DND-41 (cell line): Measurements from ENCODE around the gene RPL36A.

Source experiments
- ATAC-seq: fragments of 200-7000 bp; cut with Tn5 transposase; 3 replicates; pipeline ENCODE4 v1.9.1; 2021; ENCODE audit warnings: low read depth; ENCODE audit not compliant: insufficient read depth
- DNase-seq: peaks from one replicate; pipeline ENCODE4 v3.0.0-alpha.2; 2020
- H2AFZ ChIP-seq: 2 replicates; pipeline ENCODE4 v1.6.0; 2012; ENCODE audit warnings: low read depth, low read length
- H3K27ac ChIP-seq: 2 replicates; pipeline ENCODE4 v1.5.1; 2012; ENCODE audit warnings: low read length, inconsistent platforms
- H3K27me3 ChIP-seq: fragments of 200-600 bp; sonication (generic); 2 replicates; pipeline ENCODE4 v1.6.0; 2012; ENCODE audit warnings: low read length, mild to moderate bottlenecking, inconsistent platforms; ENCODE audit not compliant: insufficient read depth, poor library complexity
- H3K36me3 ChIP-seq: 2 replicates; pipeline ENCODE4 v1.5.1; 2012; ENCODE audit warnings: low read length, inconsistent platforms; ENCODE audit not compliant: insufficient read depth
- H3K4me1 ChIP-seq: 2 replicates; pipeline ENCODE4 v1.5.1; 2012; ENCODE audit warnings: mild to moderate bottlenecking, low read length; ENCODE audit not compliant: insufficient read depth
- H3K4me2 ChIP-seq: 2 replicates; pipeline ENCODE4 v1.6.0; 2012; ENCODE audit warnings: mild to moderate bottlenecking, moderate library complexity, low read length, inconsistent platforms; ENCODE audit not compliant: insufficient read depth
- H3K4me3 ChIP-seq, 2 experiments: fragments of 200-600 bp in 1 of 2; shearing (Covaris generic) in 1 of 2; 2 replicates each; pipeline ENCODE4 v1.5.1; 2012 to 2016; ENCODE audit warnings: inconsistent platforms in 2 of 2, low read length in 2 of 2, mild to moderate bottlenecking in 2 of 2, low read depth in 1 of 2, moderate library complexity in 1 of 2
- H3K79me2 ChIP-seq: 2 replicates; pipeline ENCODE4 v1.6.0; 2012; ENCODE audit warnings: low read length, inconsistent platforms; ENCODE audit not compliant: insufficient read depth
- H3K9ac ChIP-seq: 2 replicates; pipeline ENCODE4 v1.6.0; 2012; ENCODE audit warnings: low read depth, mild to moderate bottlenecking, inconsistent platforms, low read length, moderate library complexity
- H3K9me3 ChIP-seq: 2 replicates; pipeline ENCODE4 v1.5.1; 2012; ENCODE audit warnings: low read length, moderate library complexity, mild to moderate bottlenecking, inconsistent platforms; ENCODE audit not compliant: insufficient read depth, severe bottlenecking
- H4K20me1 ChIP-seq: 2 replicates; pipeline ENCODE4 v1.6.0; 2012; ENCODE audit warnings: low read length; ENCODE audit not compliant: insufficient read depth
- EZH2 ChIP-seq: IDR thresholded peaks from 3 replicates; pipeline ENCODE4 v1.6.1; 2012; ENCODE audit warnings: borderline replicate concordance, low read depth, mild to moderate bottlenecking, moderate library complexity, low read length, inconsistent platforms; ENCODE audit not compliant: severe bottlenecking
- TF ChIP-seq, protein P1 (sequence below): IDR thresholded peaks from 2 replicates; pipeline ENCODE4 v1.5.1; 2012; ENCODE audit warnings: borderline replicate concordance, low read length, moderate library complexity, mild to moderate bottlenecking; ENCODE audit not compliant: poor library complexity, severe bottlenecking; ENCODE audit errors: extremely low read depth

Gene RPL36A

GRCh38 chrX:101415180-101416145, 24.7 kb downstream of the RPL36A start:
- H3K27ac ChIP-seq: peak overlapping the region; percentile 1; the same call in 1 of the 2 replicates
- DNase-seq (peak; percentile 21), ATAC-seq (peak; percentile 82)

GRCh38 chrX:101416691-101417090, 25.9 kb downstream of the RPL36A start:
- peaks cover 15% of the 10 kb centered on the region for H3K36me3 ChIP-seq
- peaks cover 3% of the 10 kb centered on the region for H3K27me3 ChIP-seq
- no peak overlapping the region for H3K27ac ChIP-seq
- no peaks in the 10 kb centered on the region for H3K9me3 ChIP-seq
- H3K4me3 ChIP-seq: no peak overlapping the region
- no peak overlapping the region for H2AFZ ChIP-seq
- 0 out of 2 replicates have a peak, but pooled peaks cover 5% of the 10 kb centered on the region for H3K4me1 ChIP-seq
- H3K9ac ChIP-seq: no peak overlapping the region
- no peak for ATAC-seq
- H4K20me1 ChIP-seq: peaks cover 8% of the 10 kb centered on the region
- no peak for DNase-seq
- H3K4me2 ChIP-seq: no peak overlapping the region
- TF ChIP-seq, protein P1, sequence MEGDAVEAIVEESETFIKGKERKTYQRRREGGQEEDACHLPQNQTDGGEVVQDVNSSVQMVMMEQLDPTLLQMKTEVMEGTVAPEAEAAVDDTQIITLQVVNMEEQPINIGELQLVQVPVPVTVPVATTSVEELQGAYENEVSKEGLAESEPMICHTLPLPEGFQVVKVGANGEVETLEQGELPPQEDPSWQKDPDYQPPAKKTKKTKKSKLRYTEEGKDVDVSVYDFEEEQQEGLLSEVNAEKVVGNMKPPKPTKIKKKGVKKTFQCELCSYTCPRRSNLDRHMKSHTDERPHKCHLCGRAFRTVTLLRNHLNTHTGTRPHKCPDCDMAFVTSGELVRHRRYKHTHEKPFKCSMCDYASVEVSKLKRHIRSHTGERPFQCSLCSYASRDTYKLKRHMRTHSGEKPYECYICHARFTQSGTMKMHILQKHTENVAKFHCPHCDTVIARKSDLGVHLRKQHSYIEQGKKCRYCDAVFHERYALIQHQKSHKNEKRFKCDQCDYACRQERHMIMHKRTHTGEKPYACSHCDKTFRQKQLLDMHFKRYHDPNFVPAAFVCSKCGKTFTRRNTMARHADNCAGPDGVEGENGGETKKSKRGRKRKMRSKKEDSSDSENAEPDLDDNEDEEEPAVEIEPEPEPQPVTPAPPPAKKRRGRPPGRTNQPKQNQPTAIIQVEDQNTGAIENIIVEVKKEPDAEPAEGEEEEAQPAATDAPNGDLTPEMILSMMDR: no peak
- no peak for TF ChIP-seq EZH2
- H3K79me2 ChIP-seq: peaks cover 10% of the 10 kb centered on the region

More at GRCh38 chrX:101415180-101416145, 24.7 kb downstream of the RPL36A start:
- Histone ChIP-seq H3K27me3 (peaks cover 3% of the 10 kb centered on the region), H3K4me2 (no peak overlapping the region), H3K9me3 (no peaks in the 10 kb centered on the region), H4K20me1 (peaks cover 8% of the 10 kb centered on the region), H3K36me3 (peaks cover 18% of the 10 kb centered on the region), H3K4me3 (no peak overlapping the region), H3K9ac (no peak overlapping the region), H3K4me1 (peaks cover 10% of the 10 kb centered on the region), H3K79me2 (peaks cover 19% of the 10 kb centered on the region), H2AFZ (0 out of 2 replicates have a peak overlapping the region, but pooled peaks have one; percentile 33)
- TF ChIP-seq, protein P1: peak; percentile 70
- TF ChIP-seq EZH2: no peak

- Histone ChIP-seq H3K9me3 (no peaks in the 10 kb centered on the region), H3K27me3 (peaks cover 3% of the 10 kb centered on the region), H3K27ac (no peak overlapping the region), H3K4me2 (no peak overlapping the region), H3K4me3 (no peak overlapping the region), H3K79me2 (peaks cover 5% of the 10 kb centered on the region), H2AFZ (no peak overlapping the region), H3K9ac (no peak overlapping the region), H3K4me1 (0 out of 2 replicates have a peak, but pooled peaks cover 4% of the 10 kb centered on the region), H4K20me1 (peaks cover 4% of the 10 kb centered on the region), H3K36me3 (peaks cover 10% of the 10 kb centered on the region)
- ATAC-seq (no peak), DNase-seq (no peak)
- no peak for TF ChIP-seq EZH2
- TF ChIP-seq, protein P1: no peak
These were observed 26.4 kb downstream of the RPL36A start for GRCh38 chrX:101417190-101417589.
